CD4-positive, CD25-positive, alpha-beta regulatory T cell (primary cell): ENCODE results near the gene PXYLP1. TPM values are rescaled to one million over a fixed set of nuclear protein-coding genes. Genes with fewer than 3 reads are reported as not detected.

Source experiments
- ATAC-seq, 2 donors: fragments of 150-1000 bp; cut with Tn5 transposase; one replicate each; pipeline ENCODE4 v1.10.0; 2021; ENCODE audit warnings: low read depth in 2 of 2, moderate number of reproducible peaks in 2 of 2, moderate library complexity in 1 of 2
- DNase-seq, 3 donors: peaks; one replicate each; pipeline versions ENCODE4 v3.0.0 to v3.0.0-alpha.2; 2012 to 2022; ENCODE audit warnings: mixed read lengths in 1 of 3
- H3K27ac ChIP-seq: one replicate; pipeline ENCODE4 v1.7.0; 2013; ENCODE audit warnings: mild to moderate bottlenecking, low read length; ENCODE audit not compliant: insufficient read depth, poor library complexity, severe bottlenecking
- H3K27me3 ChIP-seq: one replicate; pipeline ENCODE4 v1.7.0; 2013; ENCODE audit warnings: low read length; ENCODE audit not compliant: control insufficient read depth, insufficient read depth
- H3K36me3 ChIP-seq: one replicate; pipeline ENCODE4 v1.7.0; 2013; ENCODE audit warnings: mild to moderate bottlenecking, low read length, moderate library complexity; ENCODE audit not compliant: control insufficient read depth, insufficient read depth
- H3K4me1 ChIP-seq: 2 replicates; pipeline ENCODE4 v1.7.0; 2013; ENCODE audit warnings: mild to moderate bottlenecking, low read length; ENCODE audit not compliant: insufficient read depth, control insufficient read depth, poor library complexity, severe bottlenecking
- H3K4me3 ChIP-seq: one replicate; pipeline ENCODE4 v1.7.0; 2013; ENCODE audit warnings: low read depth, mild to moderate bottlenecking, low read length, moderate library complexity
- H3K9me3 ChIP-seq, 2 experiments: 1 replicate in 1 of 2; 2 replicates in 1 of 2; pipeline ENCODE4 v1.7.0; 2013; ENCODE audit warnings: low read length in 2 of 2, mild to moderate bottlenecking in 1 of 2, moderate library complexity in 1 of 2; ENCODE audit not compliant: control insufficient read depth in 2 of 2
- H3K27ac Mint-ChIP-seq, 3 donors: one replicate each; pipeline ENCODE4 v1.8.0; 2020 to 2022; ENCODE audit warnings: mild to moderate bottlenecking in 3 of 3, mixed read lengths in 3 of 3, moderate library complexity in 2 of 3
- H3K27me3 Mint-ChIP-seq: one replicate; pipeline ENCODE4 v1.8.0; 2022; ENCODE audit warnings: mild to moderate bottlenecking, mixed read lengths
- H3K36me3 Mint-ChIP-seq: one replicate; pipeline ENCODE4 v1.8.0; 2020; ENCODE audit warnings: mixed read lengths
- H3K4me1 Mint-ChIP-seq, 4 donors: one replicate each; pipeline ENCODE4 v1.8.0; 2020 to 2022; ENCODE audit warnings: mixed read lengths in 4 of 4, mild to moderate bottlenecking in 1 of 4
- H3K4me3 Mint-ChIP-seq, 4 donors: one replicate each; pipeline ENCODE4 v1.8.0; 2020 to 2022; ENCODE audit warnings: mild to moderate bottlenecking in 4 of 4, mixed read lengths in 4 of 4, moderate library complexity in 3 of 4
- H3K9me3 Mint-ChIP-seq, 7 donors: one replicate each; pipeline ENCODE4 v1.8.0; 2020 to 2022; ENCODE audit warnings: mixed read lengths in 7 of 7, mild to moderate bottlenecking in 3 of 7, moderate library complexity in 2 of 7
- polyA plus RNA-seq, 4 donors: library from polyadenylated mRNA; unstranded; fragments of 300-500 nt; fragmentation: Illumina TruSeq; gene quantifications; one replicate each; pipeline ENCODE4 v1.2.3, GENCODE V29; 2021
- total RNA-seq: library from RNA; stranded (reverse); gene quantifications from one replicate; pipeline ENCODE4 v1.2.3, GENCODE V29; 2022

Gene PXYLP1
- total and polyA plus RNA-seq, 5 donors from 2014 or later = 3.8 to 11.3 (median 9.8) TPM

DNA sequence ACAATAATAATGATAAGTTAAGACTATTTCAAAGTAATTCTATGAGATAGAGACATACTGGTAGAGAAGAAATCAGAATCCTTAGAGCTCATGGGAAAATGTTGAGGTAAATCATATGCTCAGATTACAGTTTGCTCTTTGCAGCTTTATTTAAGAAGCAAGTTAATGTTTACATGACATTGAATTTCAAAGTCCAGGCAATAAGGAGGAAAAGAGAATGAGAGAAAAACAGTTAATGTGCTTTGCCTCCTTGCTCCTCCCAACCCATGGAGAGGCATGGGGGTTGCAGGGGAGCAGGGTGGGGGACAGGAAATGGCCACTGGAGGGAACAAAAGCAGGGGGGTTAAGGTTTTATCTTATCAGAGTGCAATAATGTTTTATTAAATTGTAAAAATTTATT lies 94.5 kb downstream of the PXYLP1 start:
- peaks cover 0 to 2% (median 0%) of the 10 kb centered on the region in 7 donors for H3K9me3 Mint-ChIP-seq
- no peak overlapping the region for H3K4me3 ChIP-seq
- H3K4me3 Mint-ChIP-seq = no peak overlapping the region
- H3K4me1 ChIP-seq = peaks cover 14% of the 10 kb centered on the region
- H3K27me3 ChIP-seq = no peaks in the 10 kb centered on the region
- peaks cover 0 to 29% (median 9%) of the 10 kb centered on the region in 4 donors for H3K4me1 Mint-ChIP-seq
- no peaks in the 10 kb centered on the region for H3K36me3 ChIP-seq
- H3K9me3 ChIP-seq = no peaks in the 10 kb centered on the region
- DNase-seq (no peak), ATAC-seq (no peak)
- peak overlapping the region in 1 of 3 donors; percentile 19 for H3K27ac Mint-ChIP-seq
- no peaks in the 10 kb centered on the region for H3K36me3 Mint-ChIP-seq
- peaks cover 11% of the 10 kb centered on the region for H3K27me3 Mint-ChIP-seq
- H3K27ac ChIP-seq = no peak overlapping the region

DNA sequence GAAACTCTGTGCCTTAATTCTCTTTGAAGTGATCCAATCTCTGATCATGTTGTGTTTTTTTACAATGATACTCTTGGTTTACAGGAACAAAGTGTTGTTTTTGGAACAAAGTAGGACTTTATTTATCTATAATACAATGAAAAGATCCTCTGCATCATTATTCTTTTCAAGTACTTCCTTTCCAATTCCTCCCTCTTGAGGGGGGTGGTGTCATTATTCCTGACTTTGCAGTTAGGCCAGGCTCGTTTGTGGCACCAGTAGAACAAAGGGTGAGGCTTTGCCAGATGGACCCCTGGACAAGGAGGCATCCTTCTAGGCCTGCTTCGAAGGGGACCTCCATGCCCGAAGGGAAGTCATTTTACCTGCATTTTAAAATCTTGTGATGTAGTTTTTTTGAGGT lies 95.0 kb downstream of the PXYLP1 start:
- Histone ChIP-seq H3K27ac (no peak overlapping the region), H3K4me3 (no peak overlapping the region), H3K27me3 (no peaks in the 10 kb centered on the region), H3K36me3 (no peaks in the 10 kb centered on the region), H3K4me1 (peaks cover 9% of the 10 kb centered on the region), H3K9me3 (no peaks in the 10 kb centered on the region)
- Mint-ChIP-seq H3K4me1 (peaks cover 0 to 24% (median 5%) of the 10 kb centered on the region in 4 donors), H3K36me3 (no peaks in the 10 kb centered on the region), H3K27ac (peak overlapping the region in 2 of 3 donors; percentile 9 to 19), H3K27me3 (peaks cover 11% of the 10 kb centered on the region), H3K4me3 (no peak overlapping the region), H3K9me3 (peaks cover 0 to 2% (median 0%) of the 10 kb centered on the region in 7 donors)
- DNase-seq (no peak), ATAC-seq (no peak)

DNA sequence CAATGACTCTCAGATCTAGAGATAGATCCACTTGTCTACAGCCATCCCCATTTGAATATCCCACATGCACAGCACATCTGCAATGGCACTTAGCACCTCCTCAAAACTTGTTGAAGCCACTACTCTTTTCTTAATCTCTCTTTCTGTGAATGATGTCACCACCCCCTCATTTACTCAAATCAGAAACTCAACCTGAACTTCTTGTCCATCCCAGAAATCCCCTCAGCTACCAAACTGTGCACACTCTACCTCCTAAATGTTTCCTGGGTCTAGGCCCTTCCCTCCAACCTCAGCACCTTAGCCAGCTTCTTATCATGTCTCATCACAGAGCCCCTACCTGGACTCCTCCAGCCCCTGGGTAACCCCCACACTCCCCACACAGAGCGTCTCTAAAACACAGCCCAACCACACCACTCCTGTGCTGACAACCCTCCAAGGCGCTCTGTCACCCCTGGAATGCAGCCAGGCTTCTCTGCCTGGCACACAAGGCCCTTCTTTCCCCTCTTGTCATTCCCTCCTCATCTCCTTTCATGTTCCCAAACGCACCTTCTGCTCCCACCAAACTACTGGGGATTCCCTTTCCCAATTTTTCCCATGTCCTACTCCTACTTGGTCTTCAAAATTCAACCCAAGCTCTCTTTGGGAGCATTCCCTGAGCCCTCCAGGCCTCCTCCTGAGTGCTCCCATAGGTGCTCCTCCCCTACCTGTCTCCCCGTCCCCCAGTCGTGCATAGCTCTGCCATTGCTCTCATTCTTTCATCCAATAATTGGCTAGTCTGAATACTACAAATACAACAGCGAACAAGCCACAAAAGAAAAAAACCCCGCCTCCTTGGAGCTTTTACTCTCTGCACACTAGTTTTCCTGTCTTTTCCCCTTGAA lies 96.9 kb downstream of the PXYLP1 start:
- H3K4me1 Mint-ChIP-seq = peaks cover 0 to 13% (median 1%) of the 10 kb centered on the region in 4 donors
- ATAC-seq (no peak), DNase-seq (no peak)
- no peaks in the 10 kb centered on the region for H3K27me3 ChIP-seq
- H3K4me3 ChIP-seq = no peak overlapping the region
- no peaks in the 10 kb centered on the region for H3K9me3 ChIP-seq
- H3K27me3 Mint-ChIP-seq = peaks cover 11% of the 10 kb centered on the region
- peaks cover 3% of the 10 kb centered on the region for H3K4me1 ChIP-seq
- H3K36me3 ChIP-seq = no peaks in the 10 kb centered on the region
- H3K36me3 Mint-ChIP-seq = no peaks in the 10 kb centered on the region
- H3K9me3 Mint-ChIP-seq = peaks cover 0 to 2% (median 0%) of the 10 kb centered on the region in 7 donors
- no peak overlapping the region for H3K4me3 Mint-ChIP-seq
- H3K27ac Mint-ChIP-seq = peak overlapping the region in 1 of 3 donors; percentile 43
- H3K27ac ChIP-seq = no peak overlapping the region

DNA sequence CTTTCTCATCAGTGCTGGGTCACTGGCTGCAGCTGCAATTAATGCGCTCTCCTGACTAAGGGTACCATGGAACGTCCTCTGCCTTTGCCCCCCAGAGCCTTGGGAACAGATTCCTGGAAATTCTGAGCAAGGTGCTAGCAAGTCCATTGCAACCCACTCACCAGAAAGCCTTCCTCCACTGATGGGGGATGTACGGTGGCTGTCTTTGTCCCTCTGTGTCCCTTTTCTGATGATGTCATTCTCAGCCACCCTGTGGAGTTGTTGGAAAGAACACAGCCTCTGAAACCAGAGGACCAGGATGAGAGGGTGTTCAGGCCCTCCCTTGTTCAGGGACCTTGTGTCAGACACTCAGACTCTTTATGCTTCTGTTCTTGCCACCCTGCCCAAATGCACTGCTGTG lies 98.6 kb downstream of the PXYLP1 start:
- Mint-ChIP-seq H3K9me3 (peaks cover 0 to 2% (median 0%) of the 10 kb centered on the region in 7 donors), H3K36me3 (no peaks in the 10 kb centered on the region), H3K4me1 (peaks cover 0 to 13% (median 1%) of the 10 kb centered on the region in 4 donors), H3K4me3 (no peak overlapping the region), H3K27ac (no peak overlapping the region), H3K27me3 (peaks cover 2% of the 10 kb centered on the region)
- DNase-seq = no peak
- H3K4me3 ChIP-seq = no peak overlapping the region
- no peaks in the 10 kb centered on the region for H3K9me3 ChIP-seq
- H3K27ac ChIP-seq = no peak overlapping the region
- no peaks in the 10 kb centered on the region for H3K36me3 ChIP-seq
- no peaks in the 10 kb centered on the region for H3K27me3 ChIP-seq
- no peak for ATAC-seq
- peaks cover 3% of the 10 kb centered on the region for H3K4me1 ChIP-seq

DNA sequence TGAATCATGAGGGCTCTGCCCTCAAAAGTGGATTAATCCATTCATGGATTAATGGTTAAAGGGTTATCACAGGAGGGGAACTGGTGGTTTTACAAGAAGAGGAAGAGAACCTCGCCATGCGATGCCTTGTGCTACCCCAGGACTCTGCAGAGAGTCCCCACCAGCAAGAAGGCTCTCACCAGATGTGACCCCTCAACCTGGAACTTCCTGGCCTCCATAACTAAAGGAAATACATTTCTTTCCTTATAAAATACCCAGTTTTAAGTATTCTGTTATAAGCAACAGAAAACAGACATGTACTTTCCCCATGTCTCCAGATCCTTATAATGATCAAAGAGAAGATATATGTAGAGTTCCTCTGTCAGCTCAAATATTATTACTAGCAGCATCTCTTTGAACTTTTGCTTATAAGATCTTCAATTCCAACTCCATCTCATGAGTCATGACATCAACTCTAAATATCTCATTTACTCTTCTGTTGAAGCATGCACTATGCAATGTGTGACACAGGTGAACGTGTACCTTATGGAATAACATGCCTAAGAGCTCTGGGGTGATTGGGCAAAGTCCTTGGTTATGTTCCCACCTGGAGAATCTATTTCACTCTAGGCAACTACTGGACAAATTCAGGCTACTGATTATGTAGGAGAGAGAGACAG lies 99.2 kb downstream of the PXYLP1 start:
- Mint-ChIP-seq H3K36me3 (no peaks in the 10 kb centered on the region), H3K27me3 (no peaks in the 10 kb centered on the region), H3K4me3 (no peak overlapping the region), H3K4me1 (peaks cover 0 to 13% (median 1%) of the 10 kb centered on the region in 4 donors), H3K27ac (no peak overlapping the region), H3K9me3 (peaks cover 0 to 2% (median 0%) of the 10 kb centered on the region in 7 donors)
- Histone ChIP-seq H3K4me1 (peaks cover 3% of the 10 kb centered on the region), H3K36me3 (no peaks in the 10 kb centered on the region), H3K27ac (no peak overlapping the region), H3K27me3 (no peaks in the 10 kb centered on the region), H3K4me3 (no peak overlapping the region), H3K9me3 (no peaks in the 10 kb centered on the region)
- ATAC-seq (no peak), DNase-seq (no peak)

DNA sequence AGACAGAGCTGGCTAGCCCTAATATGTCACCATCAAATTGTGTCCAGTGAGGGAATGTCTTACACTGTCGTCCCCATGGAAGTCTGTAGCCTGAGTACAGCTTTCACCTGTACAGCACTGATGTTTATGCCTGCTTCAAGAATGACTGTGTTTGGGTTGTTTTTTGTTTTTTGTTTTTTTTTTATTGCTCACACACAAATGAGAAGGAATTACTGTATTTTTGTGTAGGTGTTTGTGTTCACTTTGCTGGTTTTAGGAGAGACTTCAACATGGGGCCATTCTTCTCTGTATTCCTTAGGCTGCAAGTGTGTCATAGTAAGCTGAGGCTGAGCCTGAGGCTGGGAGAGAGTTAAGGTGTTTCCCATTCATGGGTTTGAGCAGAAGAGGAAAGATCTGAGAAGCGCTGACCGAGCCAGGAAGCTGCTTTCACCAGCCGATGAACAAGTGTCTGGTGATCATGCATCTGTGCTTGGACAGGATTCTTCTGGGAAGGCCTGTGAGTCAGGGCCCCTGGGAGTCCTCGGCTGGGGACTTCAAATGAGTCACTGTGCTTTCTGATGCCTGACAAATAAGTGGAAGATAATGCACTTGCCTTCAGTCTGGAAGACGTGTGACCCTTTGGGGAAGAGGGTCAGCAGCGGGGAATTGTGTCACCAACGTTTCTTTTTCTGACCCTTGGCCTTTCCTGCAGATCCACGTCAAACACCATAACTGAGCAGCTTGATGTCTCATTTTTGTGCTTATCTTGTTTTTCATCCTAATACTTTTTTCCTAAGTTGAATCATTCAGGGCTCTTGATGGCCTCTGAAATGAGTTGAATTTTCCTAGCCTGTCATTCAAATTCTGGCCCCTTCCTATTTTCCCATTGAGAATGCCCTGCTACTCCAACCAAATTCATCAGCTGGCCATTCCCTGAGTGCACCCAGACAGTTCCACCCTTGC lies 100.0 kb downstream of the PXYLP1 start:
- H3K27ac ChIP-seq = no peak overlapping the region
- Mint-ChIP-seq H3K27me3 (no peaks in the 10 kb centered on the region), H3K4me1 (peaks cover 0 to 7% (median 0%) of the 10 kb centered on the region in 4 donors), H3K36me3 (no peaks in the 10 kb centered on the region), H3K9me3 (peaks cover 0 to 2% (median 0%) of the 10 kb centered on the region in 7 donors), H3K4me3 (no peak overlapping the region), H3K27ac (peak overlapping the region in 1 of 3 donors; percentile 11)
- H3K36me3 ChIP-seq = no peaks in the 10 kb centered on the region
- H3K27me3 ChIP-seq = no peaks in the 10 kb centered on the region
- H3K9me3 ChIP-seq = no peaks in the 10 kb centered on the region
- DNase-seq = no peak
- H3K4me1 ChIP-seq = no peaks in the 10 kb centered on the region
- H3K4me3 ChIP-seq = no peak overlapping the region
- no peak for ATAC-seq

DNA sequence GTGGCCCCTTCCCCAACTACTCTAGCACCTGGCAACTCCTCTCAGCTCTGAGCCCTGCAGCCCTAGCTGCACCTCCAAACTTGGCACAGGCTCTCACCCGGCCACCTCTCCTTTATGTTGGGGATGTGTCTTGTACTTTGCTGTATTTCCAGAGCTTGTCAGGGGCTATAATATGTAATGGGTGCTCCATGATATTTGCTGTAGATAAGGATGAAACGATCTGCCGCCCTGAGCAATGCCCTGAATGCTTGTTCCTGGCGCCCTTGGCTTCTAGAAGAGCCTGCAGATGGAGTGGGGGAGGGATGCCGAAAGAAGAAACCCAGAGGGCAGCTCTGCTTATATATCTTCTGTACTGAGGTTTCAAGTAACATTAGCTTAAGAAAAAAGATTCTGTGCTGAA lies 100.8 kb downstream of the PXYLP1 start:
- DNase-seq (no peak), ATAC-seq (no peak)
- Mint-ChIP-seq H3K36me3 (no peaks in the 10 kb centered on the region), H3K4me3 (no peak overlapping the region), H3K4me1 (peaks cover 0 to 5% (median 0%) of the 10 kb centered on the region in 4 donors), H3K9me3 (peaks cover 0 to 2% (median 0%) of the 10 kb centered on the region in 7 donors), H3K27me3 (peaks cover 4% of the 10 kb centered on the region), H3K27ac (peak overlapping the region in 1 of 3 donors; percentile 67)
- Histone ChIP-seq H3K4me1 (no peaks in the 10 kb centered on the region), H3K9me3 (no peaks in the 10 kb centered on the region), H3K36me3 (no peaks in the 10 kb centered on the region), H3K4me3 (no peak overlapping the region), H3K27ac (no peak overlapping the region), H3K27me3 (no peaks in the 10 kb centered on the region)
